ENCODE results near the gene TAS2R40. TPM values are rescaled to one million over a fixed set of nuclear protein-coding genes. Genes with fewer than 3 reads are reported as not detected.

TAS2R40 gene
- total RNA-seq, 1 donor, result not detected

DNA sequence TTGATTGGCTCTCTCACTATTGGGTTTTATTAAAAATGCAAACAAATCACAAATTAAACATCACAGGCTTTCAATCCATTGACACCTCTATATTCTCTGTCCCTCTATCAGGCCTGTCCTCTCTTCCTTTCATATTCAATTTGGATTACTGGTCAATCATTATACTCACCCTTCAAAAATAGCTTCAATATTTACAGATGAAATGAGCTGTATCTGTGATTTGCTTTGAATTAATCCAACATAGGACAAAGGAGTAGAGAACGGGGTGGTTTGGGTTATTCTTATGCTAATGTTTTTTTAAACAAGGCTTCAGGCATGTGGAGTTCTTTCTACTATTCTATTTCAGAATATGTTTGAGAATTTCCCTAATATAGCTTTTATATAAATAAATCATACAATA, 36.3 kb upstream of the TAS2R40 start:
- no peak for TF ChIP-seq CTCF (IDR thresholded peaks at IDR 0.05; ENCODE audit: insufficient read depth, low read depth, low read length)
- DNase-seq (ENCODE audit: low read depth), result no peak
- H3K4me3 ChIP-seq (ENCODE audit: low read depth, low read length), result no peak overlapping the region

DNA sequence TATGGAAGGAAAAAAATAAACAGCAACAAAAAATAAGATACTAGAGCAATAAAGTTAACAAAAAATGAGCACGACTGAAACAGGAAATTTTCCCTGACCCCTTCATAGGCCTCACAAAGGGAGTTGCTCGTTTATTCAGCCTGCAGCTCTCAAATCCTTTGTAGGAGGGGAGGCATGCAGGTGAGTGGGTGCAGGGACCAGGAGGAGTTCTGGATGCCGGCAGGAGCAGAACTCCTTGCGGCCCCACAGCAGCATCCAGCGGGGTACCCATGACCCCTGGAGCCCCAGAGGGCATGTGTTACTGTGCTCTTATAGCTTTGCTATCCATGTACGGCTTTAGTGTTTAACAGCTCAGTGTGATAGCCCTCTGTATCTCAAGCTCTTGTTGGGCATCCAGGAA, 32.8 kb upstream of the TAS2R40 start:
- no peak for DNase-seq (ENCODE audit: low read depth)
- TF ChIP-seq CTCF (IDR thresholded peaks at IDR 0.05; ENCODE audit: insufficient read depth, low read depth, low read length), result no peak
- no peak overlapping the region for H3K4me3 ChIP-seq (ENCODE audit: low read depth, low read length)

- no peak for DNase-seq (ENCODE audit: low read depth)
- no peak overlapping the region for H3K4me3 ChIP-seq (ENCODE audit: low read depth, low read length)
- no peak for TF ChIP-seq CTCF (IDR thresholded peaks at IDR 0.05; ENCODE audit: insufficient read depth, low read depth, low read length)
These were observed 28.0 kb upstream of the TAS2R40 start for GRCh38 chr7:143193880-143194279.

- no peak overlapping the region for H3K4me3 ChIP-seq (ENCODE audit: low read depth, low read length)
- no peak for DNase-seq (ENCODE audit: low read depth)
- no peak for TF ChIP-seq CTCF (IDR thresholded peaks at IDR 0.05; ENCODE audit: insufficient read depth, low read depth, low read length)
These were observed 22.8 kb upstream of the TAS2R40 start for GRCh38 chr7:143199040-143199439.

DNA sequence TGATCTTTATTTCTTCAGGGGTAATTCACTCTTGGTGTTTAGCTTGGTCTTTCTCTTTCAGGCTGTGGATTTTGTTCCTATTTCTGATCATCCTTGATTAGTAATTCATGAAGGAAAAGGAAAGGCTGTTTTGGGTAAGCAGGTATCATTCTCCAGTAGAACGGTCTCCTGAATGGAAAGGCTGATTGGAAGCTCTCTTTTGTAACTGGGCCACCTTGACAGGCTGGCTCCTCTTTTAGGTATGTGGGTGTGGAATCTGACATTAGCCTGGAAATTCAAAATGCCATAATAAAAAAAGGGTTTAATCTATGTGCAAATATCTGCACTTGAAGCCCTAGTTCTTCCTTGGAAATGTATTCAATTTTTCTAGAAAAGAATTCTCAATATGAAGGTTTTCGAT, 19.7 kb upstream of the TAS2R40 start:
- DNase-seq (ENCODE audit: low read depth), result no peak
- no peak for TF ChIP-seq CTCF (IDR thresholded peaks at IDR 0.05; ENCODE audit: insufficient read depth, low read depth, low read length)
- H3K4me3 ChIP-seq (ENCODE audit: low read depth, low read length), result no peak overlapping the region

DNA sequence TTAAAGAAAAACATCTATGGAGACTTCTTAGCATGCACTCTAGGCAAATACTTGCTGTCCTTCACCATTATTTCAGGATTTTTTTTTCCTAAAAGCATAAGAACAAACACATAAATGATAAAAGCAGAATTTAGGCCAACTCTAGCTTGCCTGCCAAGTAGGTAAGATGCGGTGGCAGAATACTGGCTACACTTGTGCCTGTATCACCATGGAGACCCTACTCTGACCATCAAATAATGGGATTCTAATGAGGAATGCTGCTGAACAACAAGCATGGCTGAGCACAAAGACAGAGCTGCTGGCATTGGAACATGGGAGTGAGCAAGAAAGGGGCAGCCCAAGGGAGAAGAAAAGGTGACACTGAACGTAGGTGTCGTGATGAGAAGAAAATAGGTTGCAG, 18.5 kb upstream of the TAS2R40 start:
- no peak for TF ChIP-seq CTCF (IDR thresholded peaks at IDR 0.05; ENCODE audit: insufficient read depth, low read depth, low read length)
- no peak for DNase-seq (ENCODE audit: low read depth)
- no peak overlapping the region for H3K4me3 ChIP-seq (ENCODE audit: low read depth, low read length)

GRCh38 chr7:143205560-143206293, 16.1 kb upstream of the TAS2R40 start:
- no peak for DNase-seq (ENCODE audit: low read depth)
- no peak overlapping the region for H3K4me3 ChIP-seq (ENCODE audit: low read depth, low read length)
- no peak for TF ChIP-seq CTCF (IDR thresholded peaks at IDR 0.05; ENCODE audit: insufficient read depth, low read depth, low read length)
